NCI-H446 treated with DMSO at 0.1 percent for 48 hours (cell line): Measurements from ENCODE around the gene GPR37.
A peak's percentile ranks its signal among the peaks of the same experiment; 100 is the strongest.

Experiments
- DNase-seq: peaks from one replicate; lab custom pipeline; 2025; lab: John Stamatoyannopoulos, UW

Gene GPR37

GRCh38 chr7:124780608-124781007 lies 15.0 kb upstream of the GPR37 start:
- DNase-seq = no peak

- no peak for DNase-seq
Observed at GRCh38 chr7:124780056-124780455, 14.5 kb upstream of the GPR37 start.

GRCh38 chr7:124779620-124780019 lies 14.0 kb upstream of the GPR37 start:
- no peak for DNase-seq

GRCh38 chr7:124779194-124779593 lies 13.6 kb upstream of the GPR37 start:
- no peak for DNase-seq

GRCh38 chr7:124777268-124777667 lies 11.7 kb upstream of the GPR37 start:
- DNase-seq = no peak

- DNase-seq = no peak
Observed at GRCh38 chr7:124776153-124776552, 10.6 kb upstream of the GPR37 start.

GRCh38 chr7:124775422-124775821 lies 9.8 kb upstream of the GPR37 start:
- no peak for DNase-seq

GRCh38 chr7:124773938-124774337 lies 8.3 kb upstream of the GPR37 start:
- DNase-seq = no peak

GRCh38 chr7:124773339-124773738 lies 7.7 kb upstream of the GPR37 start:
- DNase-seq = no peak

- no peak for DNase-seq
Observed at GRCh38 chr7:124769136-124769535, 3.5 kb upstream of the GPR37 start.

GRCh38 chr7:124768525-124768924 lies 2.9 kb upstream of the GPR37 start:
- DNase-seq = no peak

- DNase-seq = no peak
Observed at GRCh38 chr7:124764847-124765400, 668 bp downstream of the GPR37 start.

GRCh38 chr7:124764051-124764846 lies 1.3 kb downstream of the GPR37 start:
- no peak for DNase-seq

GRCh38 chr7:124762611-124763143 lies 2.9 kb downstream of the GPR37 start:
- peak; percentile 50 for DNase-seq

GRCh38 chr7:124761164-124761715 lies 4.4 kb downstream of the GPR37 start:
- DNase-seq = no peak

GRCh38 chr7:124758327-124758726 lies 7.3 kb downstream of the GPR37 start:
- DNase-seq = no peak

GRCh38 chr7:124754576-124755268 lies 10.9 kb downstream of the GPR37 start:
- DNase-seq = no peak

- DNase-seq = peak; percentile 45
Observed at GRCh38 chr7:124752310-124752709, 13.3 kb downstream of the GPR37 start.

- DNase-seq = no peak
Observed at GRCh38 chr7:124751027-124751426, 14.6 kb downstream of the GPR37 start.

- no peak for DNase-seq
Observed at GRCh38 chr7:124747072-124747471, 18.5 kb downstream of the GPR37 start.

GRCh38 chr7:124738639-124739038 lies 27.0 kb downstream of the GPR37 start:
- no peak for DNase-seq

GRCh38 chr7:124737760-124738300 lies 27.8 kb downstream of the GPR37 start:
- DNase-seq = no peak
